22Rv1 (cell line): Measurements from ENCODE around the gene PLEKHA5.

ENCODE experiments used
- CTCF ChIP-seq: fragments of 450-650 bp; IDR thresholded peaks from 2 replicates; pipeline ENCODE4 v1.5.1; 2017; ENCODE audit warnings: mild to moderate bottlenecking
- ZFX ChIP-seq: fragments of 450-650 bp; IDR thresholded peaks from 2 replicates; pipeline ENCODE4 v1.6.1; 2017; ENCODE audit warnings: antibody characterized with exemption, borderline replicate concordance

- TF ChIP-seq CTCF = peak; percentile 50
- TF ChIP-seq ZFX = no peak
Observed at GRCh38 chr12:19223018-19223417, 93.5 kb downstream of the PLEKHA5 start.
